ENCODE measurements around the gene PCP4.

PCP4 gene

GRCh38 chr21:39867198-39867650 lies at the start of gene PCP4:
PCP4 (plus strand) TSS chr21:39867438; CDS start chr21:39867502, 64 bp downstream.
- Histone ChIP-seq H3K36me3 (ENCODE audit: insufficient read depth, low read length) (no peaks in the 10 kb centered on the region), H3K9ac (ENCODE audit: low read depth, low read length) (no peak within 1 kb of the TSS), H3K4me1 (ENCODE audit: insufficient read depth, low read length) (no peaks in the 10 kb centered on the region), H3K9me3 (ENCODE audit: control insufficient read depth, insufficient read depth, low read length) (no peaks in the 10 kb centered on the region)

GRCh38 chr21:39818557-39818956 lies 48.7 kb upstream of the PCP4 start:
- H3K4me1 ChIP-seq (ENCODE audit: insufficient read depth, low read length) = no peaks in the 10 kb centered on the region
- no peak overlapping the region for H3K9ac ChIP-seq (ENCODE audit: low read depth, low read length)
- H3K36me3 ChIP-seq (ENCODE audit: insufficient read depth, low read length) = no peaks in the 10 kb centered on the region
- H3K9me3 ChIP-seq (ENCODE audit: control insufficient read depth, insufficient read depth, low read length) = no peaks in the 10 kb centered on the region

- H3K4me1 ChIP-seq (ENCODE audit: insufficient read depth, low read length) = no peaks in the 10 kb centered on the region
- H3K36me3 ChIP-seq (ENCODE audit: insufficient read depth, low read length) = no peaks in the 10 kb centered on the region
- no peak overlapping the region for H3K9ac ChIP-seq (ENCODE audit: low read depth, low read length)
- no peaks in the 10 kb centered on the region for H3K9me3 ChIP-seq (ENCODE audit: control insufficient read depth, insufficient read depth, low read length)
These were observed 45.2 kb upstream of the PCP4 start for GRCh38 chr21:39822042-39822441.

- Histone ChIP-seq H3K9me3 (ENCODE audit: control insufficient read depth, insufficient read depth, low read length) (no peaks in the 10 kb centered on the region), H3K36me3 (ENCODE audit: insufficient read depth, low read length) (no peaks in the 10 kb centered on the region), H3K4me1 (ENCODE audit: insufficient read depth, low read length) (no peaks in the 10 kb centered on the region), H3K9ac (ENCODE audit: low read depth, low read length) (no peak overlapping the region)
These were observed 42.0 kb upstream of the PCP4 start for GRCh38 chr21:39825250-39825649.

GRCh38 chr21:39834543-39834942 lies 32.7 kb upstream of the PCP4 start:
- H3K9me3 ChIP-seq (ENCODE audit: control insufficient read depth, insufficient read depth, low read length) = no peaks in the 10 kb centered on the region; the same call in 1 of the 2 replicates
- H3K9ac ChIP-seq (ENCODE audit: low read depth, low read length) = no peak overlapping the region
- no peaks in the 10 kb centered on the region for H3K36me3 ChIP-seq (ENCODE audit: insufficient read depth, low read length)
- H3K4me1 ChIP-seq (ENCODE audit: insufficient read depth, low read length) = no peaks in the 10 kb centered on the region

- Histone ChIP-seq H3K9ac (ENCODE audit: low read depth, low read length) (no peak overlapping the region), H3K9me3 (ENCODE audit: control insufficient read depth, insufficient read depth, low read length) (no peaks in the 10 kb centered on the region; the same call in 1 of the 2 replicates), H3K36me3 (ENCODE audit: insufficient read depth, low read length) (no peaks in the 10 kb centered on the region), H3K4me1 (ENCODE audit: insufficient read depth, low read length) (no peaks in the 10 kb centered on the region)
These were observed 29.3 kb upstream of the PCP4 start for GRCh38 chr21:39837861-39838359.

GRCh38 chr21:39840373-39841097 lies 26.7 kb upstream of the PCP4 start:
- H3K9me3 ChIP-seq (ENCODE audit: control insufficient read depth, insufficient read depth, low read length) = no peaks in the 10 kb centered on the region
- no peaks in the 10 kb centered on the region for H3K36me3 ChIP-seq (ENCODE audit: insufficient read depth, low read length)
- H3K4me1 ChIP-seq (ENCODE audit: insufficient read depth, low read length) = no peaks in the 10 kb centered on the region
- no peak overlapping the region for H3K9ac ChIP-seq (ENCODE audit: low read depth, low read length)

- Histone ChIP-seq H3K9me3 (ENCODE audit: control insufficient read depth, insufficient read depth, low read length) (no peaks in the 10 kb centered on the region), H3K4me1 (ENCODE audit: insufficient read depth, low read length) (no peaks in the 10 kb centered on the region), H3K36me3 (ENCODE audit: insufficient read depth, low read length) (no peaks in the 10 kb centered on the region), H3K9ac (ENCODE audit: low read depth, low read length) (no peak overlapping the region)
These were observed 24.3 kb upstream of the PCP4 start for GRCh38 chr21:39842741-39843459.

- H3K36me3 ChIP-seq (ENCODE audit: insufficient read depth, low read length) = no peaks in the 10 kb centered on the region
- H3K9ac ChIP-seq (ENCODE audit: low read depth, low read length) = no peak overlapping the region
- H3K4me1 ChIP-seq (ENCODE audit: insufficient read depth, low read length) = no peaks in the 10 kb centered on the region
- H3K9me3 ChIP-seq (ENCODE audit: control insufficient read depth, insufficient read depth, low read length) = no peaks in the 10 kb centered on the region
These were observed 23.8 kb upstream of the PCP4 start for GRCh38 chr21:39843483-39843882.

GRCh38 chr21:39843916-39844315 lies 23.3 kb upstream of the PCP4 start:
- Histone ChIP-seq H3K9ac (ENCODE audit: low read depth, low read length) (no peak overlapping the region), H3K36me3 (ENCODE audit: insufficient read depth, low read length) (no peaks in the 10 kb centered on the region), H3K4me1 (ENCODE audit: insufficient read depth, low read length) (no peaks in the 10 kb centered on the region), H3K9me3 (ENCODE audit: control insufficient read depth, insufficient read depth, low read length) (no peaks in the 10 kb centered on the region)

GRCh38 chr21:39845571-39846130 lies 21.6 kb upstream of the PCP4 start:
- Histone ChIP-seq H3K36me3 (ENCODE audit: insufficient read depth, low read length) (no peaks in the 10 kb centered on the region), H3K9me3 (ENCODE audit: control insufficient read depth, insufficient read depth, low read length) (no peaks in the 10 kb centered on the region), H3K9ac (ENCODE audit: low read depth, low read length) (no peak overlapping the region), H3K4me1 (ENCODE audit: insufficient read depth, low read length) (no peaks in the 10 kb centered on the region)

- H3K9ac ChIP-seq (ENCODE audit: low read depth, low read length) = no peak overlapping the region
- peaks cover 10% of the 10 kb centered on the region; the same call in 1 of the 2 replicates for H3K4me1 ChIP-seq (ENCODE audit: insufficient read depth, low read length)
- no peaks in the 10 kb centered on the region for H3K36me3 ChIP-seq (ENCODE audit: insufficient read depth, low read length)
- no peaks in the 10 kb centered on the region for H3K9me3 ChIP-seq (ENCODE audit: control insufficient read depth, insufficient read depth, low read length)
These were observed 19.4 kb upstream of the PCP4 start for GRCh38 chr21:39847877-39848276.

GRCh38 chr21:39849014-39849655 lies 18.1 kb upstream of the PCP4 start:
- no peaks in the 10 kb centered on the region for H3K9me3 ChIP-seq (ENCODE audit: control insufficient read depth, insufficient read depth, low read length)
- H3K36me3 ChIP-seq (ENCODE audit: insufficient read depth, low read length) = no peaks in the 10 kb centered on the region
- no peak overlapping the region for H3K9ac ChIP-seq (ENCODE audit: low read depth, low read length)
- peaks cover 10% of the 10 kb centered on the region; the same call in 1 of the 2 replicates for H3K4me1 ChIP-seq (ENCODE audit: insufficient read depth, low read length)

GRCh38 chr21:39850333-39850732 lies 16.9 kb upstream of the PCP4 start:
- H3K4me1 ChIP-seq (ENCODE audit: insufficient read depth, low read length) = peaks cover 10% of the 10 kb centered on the region; the same call in 1 of the 2 replicates
- no peaks in the 10 kb centered on the region for H3K36me3 ChIP-seq (ENCODE audit: insufficient read depth, low read length)
- no peaks in the 10 kb centered on the region for H3K9me3 ChIP-seq (ENCODE audit: control insufficient read depth, insufficient read depth, low read length)
- H3K9ac ChIP-seq (ENCODE audit: low read depth, low read length) = no peak overlapping the region
